BE2C (cell line): ENCODE measurements around the gene AFMID.

Source experiments
- DNase-seq: peaks from one replicate; pipeline ENCODE4 v3.0.0-alpha.2; 2020
- H3K27me3 ChIP-seq: fragments of 250-450 bp; sonication (Bioruptor Pico); 2 replicates; pipeline ENCODE4 v1.5.1; 2020; ENCODE audit warnings: mild to moderate bottlenecking
- H3K36me3 ChIP-seq: fragments of 250-450 bp; sonication (Bioruptor Pico); 2 replicates; pipeline ENCODE4 v1.5.1; 2020; ENCODE audit warnings: mild to moderate bottlenecking
- H3K4me1 ChIP-seq: fragments of 250-450 bp; sonication (Bioruptor Pico); 2 replicates; pipeline ENCODE4 v1.5.1; 2020
- H3K4me3 ChIP-seq: 2 replicates; pipeline ENCODE4 v1.5.1; 2011; ENCODE audit warnings: low read depth, low read length
- H3K9me3 ChIP-seq: fragments of 250-450 bp; sonication (Bioruptor Pico); 2 replicates; pipeline ENCODE4 v1.5.1; 2020
- CTCF ChIP-seq: IDR thresholded peaks from 2 replicates; pipeline ENCODE4 v1.5.1; 2012; ENCODE audit warnings: mild to moderate bottlenecking, low read depth, low read length

AFMID gene

GRCh38 chr17:78211032-78211431, 23.9 kb downstream of the AFMID start:
- no peak for TF ChIP-seq CTCF
- H3K27me3 ChIP-seq = no peaks in the 10 kb centered on the region
- H3K9me3 ChIP-seq = no peaks in the 10 kb centered on the region
- peaks cover 5% of the 10 kb centered on the region; the same call in 1 of the 2 replicates for H3K4me1 ChIP-seq
- H3K4me3 ChIP-seq = no peak overlapping the region
- no peak for DNase-seq
- H3K36me3 ChIP-seq = peaks cover 6% of the 10 kb centered on the region

- no peak for TF ChIP-seq CTCF
- DNase-seq = peak; percentile 96
- Histone ChIP-seq H3K4me1 (no peaks in the 10 kb centered on the region; the same call in 1 of the 2 replicates), H3K4me3 (peak within 1 kb of the TSS; percentile 90), H3K27me3 (no peaks in the 10 kb centered on the region), H3K36me3 (peaks cover 31% of the 10 kb centered on the region), H3K9me3 (no peaks in the 10 kb centered on the region)
These were observed 27.0 kb downstream of the AFMID start, which contains the start of gene BIRC5 for GRCh38 chr17:78214016-78214705. Gene BIRC5, plus strand, starts transcription at chr17:78214253. Its CDS starts 64 bp downstream, at chr17:78214317.

GRCh38 chr17:78214706-78215061, 27.5 kb downstream of the AFMID start:
- Histone ChIP-seq H3K4me3 (peak overlapping the region; percentile 90), H3K36me3 (peaks cover 36% of the 10 kb centered on the region), H3K4me1 (no peaks in the 10 kb centered on the region; the same call in 1 of the 2 replicates), H3K9me3 (no peaks in the 10 kb centered on the region), H3K27me3 (no peaks in the 10 kb centered on the region)
- no peak for TF ChIP-seq CTCF
- DNase-seq = no peak

GRCh38 chr17:78219396-78220150, 32.4 kb downstream of the AFMID start:
- H3K4me1 ChIP-seq = peaks cover 9% of the 10 kb centered on the region
- no peaks in the 10 kb centered on the region for H3K9me3 ChIP-seq
- no peak for TF ChIP-seq CTCF
- no peaks in the 10 kb centered on the region for H3K27me3 ChIP-seq
- DNase-seq = no peak
- no peak overlapping the region for H3K4me3 ChIP-seq
- peaks cover 64% of the 10 kb centered on the region for H3K36me3 ChIP-seq

GRCh38 chr17:78223061-78223460, 35.9 kb downstream of the AFMID start:
- H3K36me3 ChIP-seq = peaks cover 40% of the 10 kb centered on the region
- H3K4me1 ChIP-seq = peaks cover 17% of the 10 kb centered on the region

More at GRCh38 chr17:78223061-78223460, 35.9 kb downstream of the AFMID start:
- Histone ChIP-seq H3K27me3 (no peaks in the 10 kb centered on the region), H3K4me3 (no peak overlapping the region), H3K9me3 (no peaks in the 10 kb centered on the region)
- no peak for DNase-seq
- TF ChIP-seq CTCF = no peak
